ENCODE data around the gene CCDC110. TPM values are rescaled to one million over a fixed set of nuclear protein-coding genes. Genes with fewer than 3 reads are reported as not detected.
A peak's percentile ranks its signal among the peaks of the same experiment; 100 is the strongest.

The CCDC110 gene
- total and polyA plus RNA-seq, 2 of the 13 experiments (the other 11 are each of a cell fraction or from before 2014, with no cell fraction given) = not detected

GRCh38 chr4:185510806-185511205 is 39.3 kb upstream of the CCDC110 start:
- ChIA-PET CTCF (ENCODE audit: low intra/inter-chr PET ratio, low total read pairs) (no interaction called here), POLR2A (no interaction called here)
- no peak for FAIRE-seq
- no TSS peak for BruUV-seq (replicated peaks)
- ATAC-seq = no peak
- Histone ChIP-seq H3K4me2 (ENCODE audit: low read depth, low read length) (no peak overlapping the region), H3K4me3 (replicated peaks in 1 of 3; ENCODE audit: insufficient read depth in 1 of 3, low read depth in 2 of 3, low read length in 3 of 3) (no peak overlapping the region), H3K27me3 (ENCODE audit: control insufficient read depth in 1 of 2, insufficient read depth in 2 of 2, low read length in 2 of 2) (no peaks in the 10 kb centered on the region), H3K27ac (ENCODE audit: extremely low read length, insufficient read depth, low read length) (no peak overlapping the region), H3K9ac (ENCODE audit: insufficient read depth, low read depth, low read length) (no peak overlapping the region), H3K36me3 (replicated peaks in 1 of 2; ENCODE audit: control insufficient read depth in 1 of 2, insufficient read depth in 2 of 2, low read length in 2 of 2) (no peaks in the 10 kb centered on the region), H3K79me2 (ENCODE audit: insufficient read depth, low read length) (no peaks in the 10 kb centered on the region), H4K20me1 (ENCODE audit: insufficient read depth, low read length) (no peaks in the 10 kb centered on the region), H2AFZ (ENCODE audit: low read length) (no peak overlapping the region), H3K4me1 (ENCODE audit: insufficient read depth, low read length) (peaks cover 42% of the 10 kb centered on the region), H3K9me3 (ENCODE audit: low read length) (no peaks in the 10 kb centered on the region)
- no peak for DNase-seq (ENCODE audit: low spot score)
- WGBS (ENCODE audit: low lambda C conversion rate) = 54% methylated on average over 5 of the region's 5 CpGs
- in situ Hi-C loops (cut with HindIII; ENCODE audit: extremely low pct_ligation_motif_present, low pct_unique_long_range_greater_than_20kb) = loop anchor here (10.0 kb wide), 1 partner anchor 84 kb away; no protein-coding TSS in a partner anchor
- no peak for TF ChIP-seq ATRX (CRISPR knock-in tag; IDR thresholded peaks at IDR 0.05; ENCODE audit: borderline replicate concordance)
- TF ChIP-seq BCL3 (CRISPR knock-in tag; IDR thresholded peaks at IDR 0.05) = no peak
- TF ChIP-seq ZNF205 (CRISPR knock-in tag; IDR thresholded peaks at IDR 0.05) = no peak
- TF ChIP-seq ATF1 (CRISPR knock-in tag; IDR thresholded peaks at IDR 0.05) = no peak
- no peak for TF ChIP-seq E2F5 (CRISPR knock-in tag; conservative IDR thresholded peaks at IDR 0.05)
- no peak for TF ChIP-seq RARG (CRISPR knock-in tag; IDR thresholded peaks at IDR 0.05; ENCODE audit: low read depth)
- intact Hi-C loops (cut with micrococcal nuclease; ENCODE audit: unreplicated experiment) = loop anchor here (5.0 kb wide), 1 partner anchor 39 kb away; the partner anchor contains the start of gene CCDC110

GRCh38 chr4:185508181-185508580 is 36.6 kb upstream of the CCDC110 start:
- ChIA-PET CTCF (ENCODE audit: low intra/inter-chr PET ratio, low total read pairs) (no interaction called here), POLR2A (interaction anchor here (0.6 to 1.6 kb wide), 2 partner anchors 27 to 59 kb away, joined by 3 to 7 read pairs; partner anchors contain the start of gene PDLIM3)
- no peaks in the 10 kb centered on the region for H3K27me3 ChIP-seq (ENCODE audit: control insufficient read depth in 1 of 2, insufficient read depth in 2 of 2, low read length in 2 of 2)
- in situ Hi-C loops (cut with HindIII; ENCODE audit: extremely low pct_ligation_motif_present, low pct_unique_long_range_greater_than_20kb) (no loop called here), intact Hi-C loops (cut with micrococcal nuclease; ENCODE audit: unreplicated experiment) (no loop called here)
- H3K4me2 ChIP-seq (ENCODE audit: low read depth, low read length) = peak overlapping the region; percentile 14; the same call in 1 of the 2 replicates
- H3K4me1 ChIP-seq (ENCODE audit: insufficient read depth, low read length) = peaks cover 48% of the 10 kb centered on the region
- no peak overlapping the region for H3K4me3 ChIP-seq (replicated peaks in 1 of 3; ENCODE audit: insufficient read depth in 1 of 3, low read depth in 2 of 3, low read length in 3 of 3)
- no peak overlapping the region for H3K27ac ChIP-seq (ENCODE audit: extremely low read length, insufficient read depth, low read length)
- no peak overlapping the region for H2AFZ ChIP-seq (ENCODE audit: low read length)
- peak; percentile 54 for DNase-seq (ENCODE audit: low spot score)
- H3K36me3 ChIP-seq (replicated peaks in 1 of 2; ENCODE audit: control insufficient read depth in 1 of 2, insufficient read depth in 2 of 2, low read length in 2 of 2) = no peaks in the 10 kb centered on the region
- H3K9ac ChIP-seq (ENCODE audit: insufficient read depth, low read depth, low read length) = no peak overlapping the region
- no peaks in the 10 kb centered on the region for H3K9me3 ChIP-seq (ENCODE audit: low read length)
- H4K20me1 ChIP-seq (ENCODE audit: insufficient read depth, low read length) = no peaks in the 10 kb centered on the region
- no peaks in the 10 kb centered on the region for H3K79me2 ChIP-seq (ENCODE audit: insufficient read depth, low read length)
- BruUV-seq (replicated peaks) = no TSS peak
- WGBS (ENCODE audit: low lambda C conversion rate) = 48% methylated on average over 4 of the region's 4 CpGs
- ATAC-seq = peak; percentile 13; the same call in 1 of the 3 replicates
- no peak for FAIRE-seq
- TF ChIP-seq ARID5B (CRISPR knock-in tag; IDR thresholded peaks at IDR 0.05) = peak; percentile 49
- peak; percentile 89; the same call in 1 of the 2 replicates for TF ChIP-seq SIX1 (CRISPR knock-in tag; IDR thresholded peaks at IDR 0.05; ENCODE audit: borderline replicate concordance)
- TF ChIP-seq ZBTB1 (CRISPR knock-in tag; IDR thresholded peaks at IDR 0.05; ENCODE audit: borderline replicate concordance) = no peak
- TF ChIP-seq SALL1 (CRISPR knock-in tag; IDR thresholded peaks at IDR 0.05) = no peak
- peak; percentile 30; the same call in 1 of the 2 replicates for TF ChIP-seq HOMEZ (CRISPR knock-in tag; IDR thresholded peaks at IDR 0.05; ENCODE audit: low read depth)
